Measurements from ENCODE around the gene AUH.

GRCh38 chr9:91282292-91282691, 79.4 kb downstream of the AUH start:
- TF ChIP-seq CTCF (IDR thresholded peaks at IDR 0.05), result no peak
- no peak for TF ChIP-seq POLR2A (IDR thresholded peaks at IDR 0.05)
- TF ChIP-seq POLR2AphosphoS5 (IDR thresholded peaks at IDR 0.05), result no peak
